ENCODE measurements around the gene TAF4.
A peak's percentile ranks its signal among the peaks of the same experiment; 100 is the strongest.

Gene TAF4, protein sequence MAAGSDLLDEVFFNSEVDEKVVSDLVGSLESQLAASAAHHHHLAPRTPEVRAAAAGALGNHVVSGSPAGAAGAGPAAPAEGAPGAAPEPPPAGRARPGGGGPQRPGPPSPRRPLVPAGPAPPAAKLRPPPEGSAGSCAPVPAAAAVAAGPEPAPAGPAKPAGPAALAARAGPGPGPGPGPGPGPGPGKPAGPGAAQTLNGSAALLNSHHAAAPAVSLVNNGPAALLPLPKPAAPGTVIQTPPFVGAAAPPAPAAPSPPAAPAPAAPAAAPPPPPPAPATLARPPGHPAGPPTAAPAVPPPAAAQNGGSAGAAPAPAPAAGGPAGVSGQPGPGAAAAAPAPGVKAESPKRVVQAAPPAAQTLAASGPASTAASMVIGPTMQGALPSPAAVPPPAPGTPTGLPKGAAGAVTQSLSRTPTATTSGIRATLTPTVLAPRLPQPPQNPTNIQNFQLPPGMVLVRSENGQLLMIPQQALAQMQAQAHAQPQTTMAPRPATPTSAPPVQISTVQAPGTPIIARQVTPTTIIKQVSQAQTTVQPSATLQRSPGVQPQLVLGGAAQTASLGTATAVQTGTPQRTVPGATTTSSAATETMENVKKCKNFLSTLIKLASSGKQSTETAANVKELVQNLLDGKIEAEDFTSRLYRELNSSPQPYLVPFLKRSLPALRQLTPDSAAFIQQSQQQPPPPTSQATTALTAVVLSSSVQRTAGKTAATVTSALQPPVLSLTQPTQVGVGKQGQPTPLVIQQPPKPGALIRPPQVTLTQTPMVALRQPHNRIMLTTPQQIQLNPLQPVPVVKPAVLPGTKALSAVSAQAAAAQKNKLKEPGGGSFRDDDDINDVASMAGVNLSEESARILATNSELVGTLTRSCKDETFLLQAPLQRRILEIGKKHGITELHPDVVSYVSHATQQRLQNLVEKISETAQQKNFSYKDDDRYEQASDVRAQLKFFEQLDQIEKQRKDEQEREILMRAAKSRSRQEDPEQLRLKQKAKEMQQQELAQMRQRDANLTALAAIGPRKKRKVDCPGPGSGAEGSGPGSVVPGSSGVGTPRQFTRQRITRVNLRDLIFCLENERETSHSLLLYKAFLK

DNA sequence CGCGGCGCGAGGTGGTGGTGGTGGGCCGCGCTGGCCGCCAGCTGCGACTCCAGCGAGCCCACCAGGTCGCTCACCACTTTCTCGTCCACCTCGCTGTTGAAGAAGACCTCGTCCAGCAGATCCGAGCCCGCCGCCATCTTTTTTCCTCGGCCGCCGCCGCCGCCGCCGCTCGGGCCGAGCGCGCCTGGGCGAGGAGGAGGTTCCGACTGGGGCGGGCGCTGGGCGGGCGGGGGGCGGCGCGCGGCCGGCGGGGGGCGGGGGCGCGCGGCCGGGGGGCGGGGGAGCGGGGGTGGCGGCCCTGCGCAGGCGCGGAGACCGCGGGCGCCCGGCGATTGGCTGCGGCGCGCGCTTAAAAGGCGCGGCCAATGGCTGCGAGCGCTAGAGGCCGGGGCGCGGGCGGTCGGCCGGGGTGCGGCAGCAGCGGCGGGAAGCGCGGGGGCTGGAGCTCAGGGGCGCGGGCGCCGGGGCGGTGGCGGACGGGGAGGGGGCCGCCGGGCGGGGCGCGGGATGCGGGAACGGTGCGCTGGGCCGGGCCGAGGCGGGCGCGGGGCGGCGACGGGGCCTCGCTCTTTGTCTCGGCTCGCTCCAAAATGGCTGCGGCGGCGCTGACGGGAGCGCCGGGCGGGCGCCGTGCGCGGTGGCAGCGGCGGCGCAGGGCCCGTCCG lies at the start of gene TAF4:
TSS of gene TAF4 (minus strand) at position 208 of the 665 bp plus-strand sequence. CDS start at position 137, 71 bp downstream.
- TF ChIP-seq, protein P1, sequence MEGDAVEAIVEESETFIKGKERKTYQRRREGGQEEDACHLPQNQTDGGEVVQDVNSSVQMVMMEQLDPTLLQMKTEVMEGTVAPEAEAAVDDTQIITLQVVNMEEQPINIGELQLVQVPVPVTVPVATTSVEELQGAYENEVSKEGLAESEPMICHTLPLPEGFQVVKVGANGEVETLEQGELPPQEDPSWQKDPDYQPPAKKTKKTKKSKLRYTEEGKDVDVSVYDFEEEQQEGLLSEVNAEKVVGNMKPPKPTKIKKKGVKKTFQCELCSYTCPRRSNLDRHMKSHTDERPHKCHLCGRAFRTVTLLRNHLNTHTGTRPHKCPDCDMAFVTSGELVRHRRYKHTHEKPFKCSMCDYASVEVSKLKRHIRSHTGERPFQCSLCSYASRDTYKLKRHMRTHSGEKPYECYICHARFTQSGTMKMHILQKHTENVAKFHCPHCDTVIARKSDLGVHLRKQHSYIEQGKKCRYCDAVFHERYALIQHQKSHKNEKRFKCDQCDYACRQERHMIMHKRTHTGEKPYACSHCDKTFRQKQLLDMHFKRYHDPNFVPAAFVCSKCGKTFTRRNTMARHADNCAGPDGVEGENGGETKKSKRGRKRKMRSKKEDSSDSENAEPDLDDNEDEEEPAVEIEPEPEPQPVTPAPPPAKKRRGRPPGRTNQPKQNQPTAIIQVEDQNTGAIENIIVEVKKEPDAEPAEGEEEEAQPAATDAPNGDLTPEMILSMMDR (IDR thresholded peaks at IDR 0.05; ENCODE audit: borderline replicate concordance, insufficient read depth, low read depth, low read length): no peak
- H3K4me3 ChIP-seq (ENCODE audit: low read depth, low read length): peak within 1 kb of the TSS; percentile 62

DNA sequence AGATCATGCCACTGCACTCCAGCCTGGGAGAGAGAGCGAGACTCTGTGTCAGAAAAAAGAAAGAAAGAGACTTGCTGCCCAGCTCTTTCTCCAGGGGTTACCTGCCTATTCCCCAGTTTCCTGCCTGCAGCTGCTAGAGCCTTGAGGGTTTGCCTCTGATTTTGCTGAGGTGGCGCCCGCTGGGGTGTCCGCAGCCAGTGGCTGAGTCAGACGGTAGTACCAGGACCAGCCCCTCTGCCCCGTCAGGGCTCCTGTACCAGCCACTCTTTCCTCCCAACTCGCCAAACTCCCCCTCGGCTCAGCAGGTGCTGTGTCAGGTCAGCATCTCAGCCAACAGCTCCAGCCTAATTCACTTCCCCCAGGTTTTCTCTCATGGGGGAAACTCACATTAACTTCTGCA lies 49.2 kb upstream of the TAF4 start:
- TF ChIP-seq, protein P1 (IDR thresholded peaks at IDR 0.05; ENCODE audit: borderline replicate concordance, insufficient read depth, low read depth, low read length): no peak
- no peak overlapping the region for H3K4me3 ChIP-seq (ENCODE audit: low read depth, low read length)

- TF ChIP-seq, protein P1 (IDR thresholded peaks at IDR 0.05; ENCODE audit: borderline replicate concordance, insufficient read depth, low read depth, low read length): no peak
- H3K4me3 ChIP-seq (ENCODE audit: low read depth, low read length): no peak overlapping the region
Measured at GRCh38 chr20:62112368-62112767, 46.7 kb upstream of the TAF4 start.

DNA sequence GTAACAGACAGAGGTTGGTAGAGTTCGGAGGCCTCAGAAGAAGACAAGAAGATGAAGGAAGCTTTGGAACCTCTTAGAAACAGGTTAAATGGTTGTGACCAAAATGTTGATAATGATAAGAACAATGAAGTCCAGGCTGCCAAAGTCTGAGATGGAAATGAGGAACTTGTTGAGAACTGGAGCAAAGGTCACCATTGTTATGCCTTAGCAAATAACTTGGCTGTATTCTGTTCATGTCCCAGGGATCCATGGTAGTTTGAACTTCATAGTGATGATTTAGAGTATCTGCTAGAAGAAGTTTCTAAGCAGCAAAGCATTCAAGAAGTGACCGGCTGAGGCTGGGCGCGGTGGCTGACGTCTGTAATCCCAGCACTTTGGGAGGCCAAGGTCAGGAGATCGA lies 45.5 kb upstream of the TAF4 start:
- TF ChIP-seq, protein P1 (IDR thresholded peaks at IDR 0.05; ENCODE audit: borderline replicate concordance, insufficient read depth, low read depth, low read length): no peak
- H3K4me3 ChIP-seq (ENCODE audit: low read depth, low read length): no peak overlapping the region

- TF ChIP-seq, protein P1 (IDR thresholded peaks at IDR 0.05; ENCODE audit: borderline replicate concordance, insufficient read depth, low read depth, low read length): no peak
- H3K4me3 ChIP-seq (ENCODE audit: low read depth, low read length): no peak overlapping the region
Measured at GRCh38 chr20:62105592-62105991, 39.9 kb upstream of the TAF4 start.

- TF ChIP-seq, protein P1 (IDR thresholded peaks at IDR 0.05; ENCODE audit: borderline replicate concordance, insufficient read depth, low read depth, low read length): no peak
- no peak overlapping the region for H3K4me3 ChIP-seq (ENCODE audit: low read depth, low read length)
Measured at GRCh38 chr20:62104791-62105345, 39.2 kb upstream of the TAF4 start.
